Stomach (tissue), 9 donors: ENCODE results near the gene PIAS1. TPM values are rescaled to one million over a fixed set of nuclear protein-coding genes. Genes with fewer than 3 reads are reported as not detected.
"Not testable (repeated sequence)": the region's sequence is repeated elsewhere in the genome, so short reads cannot be mapped to it uniquely, and the experiment has no call there.

Source experiments
- DNase-seq, 2 donors: peaks; one replicate each; pipeline versions ENCODE4 v3.0.0 to v3.0.0-alpha.2; 2013 to 2019
- H3K27ac ChIP-seq, 5 donors: fragments of 200-600 bp in 4 of 5; sonication (generic) in 4 of 5; one replicate each; pipeline ENCODE4 v1.5.1; 2013 to 2019; ENCODE audit warnings: mild to moderate bottlenecking in 1 of 5, moderate library complexity in 1 of 5
- H3K27me3 ChIP-seq, 3 donors: fragments of 200-600 bp; sonication (generic); one replicate each; pipeline ENCODE4 v1.5.1; 2017 to 2019; ENCODE audit warnings: mixed run types in 1 of 3
- H3K36me3 ChIP-seq, 4 donors: fragments of 200-600 bp; sonication (generic); 1 replicate in 3 of 4; 2 replicates in 1 of 4; pipeline ENCODE4 v1.5.1; 2016 to 2019
- H3K4me1 ChIP-seq, 4 donors: fragments of 200-600 bp; sonication (generic); one replicate each; pipeline ENCODE4 v1.5.1; 2016 to 2019
- H3K4me3 ChIP-seq, 4 donors: fragments of 200-600 bp; sonication (generic) in 3 of 4; one replicate each; pipeline ENCODE4 v1.5.1; 2016 to 2019; ENCODE audit warnings: mild to moderate bottlenecking in 1 of 4
- H3K9me3 ChIP-seq, 4 donors: fragments of 200-600 bp; sonication (generic); one replicate each; pipeline ENCODE4 v1.5.1; 2016 to 2019
- CTCF ChIP-seq, 7 experiments: fragments of 450-650 bp in 4 of 7; fragments of 200-600 bp in 3 of 7; sonication (generic) in 3 of 7; IDR thresholded peaks; one replicate each; pipeline ENCODE4 v1.5.1; 2016 to 2019; ENCODE audit warnings: antibody characterized with exemption in 7 of 7, control low read depth in 2 of 7, mild to moderate bottlenecking in 1 of 7
- EP300 ChIP-seq: sonication (generic); formaldehyde crosslinking; IDR thresholded peaks from one replicate; pipeline ENCODE4 v1.6.1; 2017; ENCODE audit warnings: antibody characterized with exemption
- POLR2A ChIP-seq, 4 donors: fragments of 450-650 bp; IDR thresholded peaks; one replicate each; pipeline ENCODE4 v1.6.1; 2016; ENCODE audit warnings: antibody characterized with exemption in 4 of 4, control low read depth in 2 of 4, mild to moderate bottlenecking in 1 of 4, moderate library complexity in 1 of 4
- POLR2AphosphoS5 ChIP-seq, 3 donors: sonication (generic); formaldehyde crosslinking; IDR thresholded peaks; one replicate each; pipeline ENCODE4 v1.6.1; 2016; ENCODE audit warnings: antibody characterized with exemption in 3 of 3
- WGBS, 5 donors: extraction: QIAGEN DNeasy Blood & Tissue Kit in 3 of 5; methylation state at CpG; one replicate each; pipeline versions ENCODE4 v1.1.5 to v1.1.7; 2013 to 2018; 5-methylcytosine and 5-hydroxymethylcytosine counted together
- intact Hi-C: fragments of 100-400 bp; cut with DNase I; formaldehyde crosslinking; loops from one replicate; pipeline ENCODE4 v1.15.1; 2023; ENCODE audit warnings: low total_unique reads
- polyA plus RNA-seq, 3 donors: library from polyadenylated mRNA; stranded (reverse); fragments of 200-250 nt; gene quantifications; one replicate each; pipeline ENCODE4 v1.2.3, GENCODE V29; 2013
- total RNA-seq, 5 donors: library from RNA; depleted of rRNA; stranded (reverse); fragments of >200 nt; gene quantifications; one replicate each; pipeline versions ENCODE4 v1.1.0 to v1.2.3, GENCODE V29; 2014 to 2016
- donor health status: healthy with polysubstance abuse.
- donor health status: Bipolar disorder and iron deficiency.
- donor health status: healthy.

The PIAS1 gene
- total and polyA plus RNA-seq, 8 donors = 7.9 to 56.6 (median 38.8) TPM

DNA sequence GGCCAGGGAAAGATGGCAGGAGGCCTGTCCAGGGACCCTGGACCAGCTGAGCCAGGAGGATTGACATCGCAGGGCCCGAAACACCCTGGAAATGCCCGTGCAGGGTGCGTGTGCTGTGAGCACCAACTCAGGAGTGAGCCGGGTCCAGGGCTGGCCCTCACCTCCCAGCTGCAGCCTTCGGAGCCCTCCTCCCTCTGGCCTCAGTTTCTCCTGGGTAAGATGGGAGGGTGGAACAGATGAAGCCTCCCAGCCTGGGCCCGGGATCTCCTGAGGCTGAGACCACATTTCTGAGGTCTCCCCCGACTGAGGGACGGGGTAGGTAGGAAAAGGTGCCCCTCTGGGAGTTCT is 156.3 kb downstream of the PIAS1 start:
- WGBS, 5 donors = 82 to 100% (median 86%) methylated on average over 2 to 9 of the region's 9 CpGs
- Histone ChIP-seq H3K27ac (peak overlapping the region in 2 of 5 donors; percentile 2 to 58), H3K9me3 (no peaks in the 10 kb centered on the region), H3K4me3 (peak overlapping the region; percentile 24 to 31 (median 26)), H3K4me1 (peaks cover 20 to 34% (median 21%) of the 10 kb centered on the region in 4 donors), H3K27me3 (no peaks in the 10 kb centered on the region), H3K36me3 (peaks cover 0 to 20% (median 5%) of the 10 kb centered on the region in 4 donors)
- intact Hi-C loops = loop anchor here (10.0 kb wide), 1 partner anchor 346 kb away; no protein-coding TSS in a partner anchor
- TF ChIP-seq CTCF (IDR thresholded peaks at IDR 0.05) = no peak
- TF ChIP-seq EP300 = no peak
- TF ChIP-seq POLR2AphosphoS5 (IDR thresholded peaks at IDR 0.05) = no peak
- TF ChIP-seq POLR2A (IDR thresholded peaks at IDR 0.05) = no peak
- DNase-seq = no peak

GRCh38 chr15:68210821-68211655 is 156.9 kb downstream of the PIAS1 start:
- Histone ChIP-seq H3K36me3 (peaks cover 0 to 24% (median 6%) of the 10 kb centered on the region in 4 donors), H3K9me3 (no peaks in the 10 kb centered on the region), H3K27ac (peak overlapping the region in 2 of 5 donors; percentile 2 to 58), H3K27me3 (no peaks in the 10 kb centered on the region), H3K4me1 (peaks cover 13 to 33% (median 15%) of the 10 kb centered on the region in 4 donors), H3K4me3 (peak overlapping the region; percentile 24 to 31 (median 26))
- TF ChIP-seq POLR2AphosphoS5 (IDR thresholded peaks at IDR 0.05) (peak in 1 of 3 donors; percentile 45), CTCF (IDR thresholded peaks at IDR 0.05) (peak in 5 of 7 experiments; percentile 70 to 92 (median 86)), POLR2A (IDR thresholded peaks at IDR 0.05) (no peak)
- intact Hi-C loops = loop anchor here (10.0 kb wide), 1 partner anchor 346 kb away; no protein-coding TSS in a partner anchor
- WGBS, 5 donors = 10 to 49% (median 45%) methylated on average over 4 to 23 of the region's 23 CpGs
- peak; percentile 56 to 87 for DNase-seq

- Histone ChIP-seq H3K4me1 (peaks cover 7 to 25% (median 10%) of the 10 kb centered on the region in 4 donors), H3K9me3 (no peaks in the 10 kb centered on the region), H3K4me3 (no peak overlapping the region), H3K27me3 (no peaks in the 10 kb centered on the region), H3K36me3 (peaks cover 0 to 26% (median 10%) of the 10 kb centered on the region in 4 donors), H3K27ac (no peak overlapping the region)
- DNase-seq = no peak
- no peak for TF ChIP-seq CTCF (IDR thresholded peaks at IDR 0.05)
- TF ChIP-seq POLR2A (IDR thresholded peaks at IDR 0.05) = no peak
- TF ChIP-seq EP300 = no peak
- TF ChIP-seq POLR2AphosphoS5 (IDR thresholded peaks at IDR 0.05) = no peak
- intact Hi-C loops = loop anchor here (10.0 kb wide), 1 partner anchor 347 kb away; no protein-coding TSS in a partner anchor
- WGBS, 5 donors = 92 to 95% (median 94%) methylated on average over 14 of the region's 14 CpGs
Observed at GRCh38 chr15:68211656-68212320, 157.7 kb downstream of the PIAS1 start.

DNA sequence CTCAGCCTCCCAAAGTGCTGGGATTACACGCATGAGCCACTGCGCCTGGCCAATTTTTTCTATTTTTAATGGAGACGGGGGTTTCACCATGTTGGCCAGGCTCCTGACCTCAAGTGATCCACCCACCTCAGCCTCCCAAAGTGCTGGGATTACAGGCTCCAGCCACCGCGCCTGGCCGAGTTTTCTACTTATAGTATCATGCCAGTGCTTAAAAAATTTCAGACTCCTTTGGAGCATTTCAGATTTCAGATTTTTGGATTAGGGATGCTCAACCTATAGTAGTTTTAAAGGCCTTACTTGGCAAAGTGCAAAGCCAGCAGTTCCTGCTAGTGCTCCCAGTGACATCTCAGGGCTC is 159.4 kb downstream of the PIAS1 start:
- intact Hi-C loops = loop anchor here (10.0 kb wide), 1 partner anchor 349 kb away; no protein-coding TSS in a partner anchor
- Histone ChIP-seq H3K4me1 (peaks cover 7 to 19% (median 10%) of the 10 kb centered on the region in 4 donors), H3K36me3 (peaks cover 0 to 32% (median 23%) of the 10 kb centered on the region in 4 donors)
- 93 to 95% (median 95%) methylated on average over 6 of the region's 6 CpGs for WGBS, 5 donors
- not testable (repeated sequence) for H3K27me3 ChIP-seq, H3K9me3 ChIP-seq, DNase-seq, H3K27ac ChIP-seq, H3K4me3 ChIP-seq
